Brain pericyte (primary cell): ENCODE data around the gene ECEL1.
"Not testable (repeated sequence)": the region's sequence is repeated elsewhere in the genome, so short reads cannot be mapped to it uniquely, and the experiment has no call there.

Experiments
- DNase-seq: peaks from one replicate; pipeline ENCODE4 v3.0.0-alpha.2; 2012; ENCODE audit warnings: low read depth, low spot score

ECEL1 gene

DNA sequence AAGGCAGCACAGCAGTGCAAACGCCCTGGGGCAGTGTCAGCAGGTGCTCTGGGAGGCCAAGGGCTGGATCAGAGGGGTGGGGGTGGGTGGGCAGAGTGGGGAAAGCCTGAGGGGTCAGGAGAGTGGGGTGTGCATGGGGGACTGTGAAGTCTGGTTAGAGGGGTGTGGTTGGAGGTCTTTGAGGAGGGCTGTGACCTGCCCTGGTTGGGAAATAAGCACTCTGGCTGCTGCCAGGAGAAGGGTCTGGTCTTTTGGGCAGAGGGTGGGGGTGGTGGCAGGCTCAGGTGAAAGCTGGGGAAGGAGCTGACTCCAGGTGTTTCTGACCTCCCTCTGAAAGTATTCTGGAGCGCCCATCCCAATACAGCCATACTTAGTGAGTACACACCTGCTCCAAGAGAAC is 27.5 kb downstream of the ECEL1 start:
- no peak for DNase-seq

DNA sequence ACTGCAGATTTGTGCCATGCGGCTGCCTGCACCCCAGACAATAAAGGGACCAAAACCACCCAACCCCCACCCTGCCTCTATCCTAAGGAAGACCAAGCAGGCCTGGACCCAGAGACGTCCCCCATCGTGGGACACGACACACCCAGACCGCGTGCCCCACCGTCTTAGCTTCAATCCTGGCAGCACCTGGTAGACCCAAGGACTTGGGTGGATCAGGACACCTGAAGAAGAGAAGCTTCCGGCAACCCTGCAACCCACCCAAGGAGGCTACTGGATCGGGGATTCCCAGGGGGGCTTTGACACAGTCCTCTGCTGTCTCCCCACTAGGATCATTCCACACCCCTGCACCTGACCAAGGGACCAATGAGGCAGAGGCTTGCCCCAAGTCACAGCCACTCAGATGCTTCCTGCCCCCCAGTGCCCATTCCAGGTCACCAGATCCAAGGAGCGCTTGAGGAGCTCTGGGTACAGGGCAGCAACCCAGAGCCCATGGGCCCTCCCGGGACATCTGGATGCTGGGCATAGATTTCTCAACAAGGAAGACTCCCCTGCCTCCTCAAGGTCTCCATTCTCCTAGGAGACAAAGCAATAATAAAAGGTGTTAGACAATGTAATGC is 28.1 kb downstream of the ECEL1 start:
- no peak for DNase-seq

DNA sequence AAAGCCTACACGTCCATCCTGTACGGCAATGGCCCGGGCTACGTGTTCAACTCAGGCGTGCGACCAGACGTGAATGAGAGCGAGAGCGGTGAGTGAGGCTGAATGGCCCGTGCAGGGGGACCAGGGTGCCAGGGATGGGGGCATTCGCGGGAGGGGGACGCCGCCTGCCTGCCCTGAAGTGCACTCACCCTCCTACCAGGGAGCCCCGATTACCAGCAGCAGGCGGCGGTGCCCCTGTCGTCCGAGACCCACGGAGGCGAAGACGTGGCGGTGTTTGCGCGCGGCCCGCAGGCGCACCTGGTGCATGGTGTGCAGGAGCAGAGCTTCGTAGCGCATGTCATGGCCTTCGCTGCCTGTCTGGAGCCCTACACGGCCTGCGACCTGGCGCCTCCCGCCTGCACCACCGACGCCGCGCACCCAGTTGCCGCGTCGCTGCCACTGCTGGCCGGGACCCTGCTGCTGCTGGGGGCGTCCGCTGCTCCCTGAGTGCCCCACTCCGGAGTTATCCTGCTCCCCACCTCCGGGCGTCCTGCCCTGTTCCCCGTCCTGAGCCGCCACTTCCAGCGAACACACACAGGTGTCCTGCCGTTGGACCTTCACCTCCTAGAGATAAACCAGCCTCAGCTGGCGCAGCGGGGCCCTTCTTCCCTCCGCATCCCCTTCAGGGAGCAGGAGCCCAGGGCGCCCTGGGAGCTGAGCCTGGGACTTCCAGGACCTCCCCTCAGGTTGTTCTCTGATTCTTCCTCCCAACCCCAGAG is 28.8 kb downstream of the ECEL1 start:
- no peak for DNase-seq

- DNase-seq: no peak
Measured at GRCh38 chr2:232458051-232458660, 29.5 kb downstream of the ECEL1 start.

- DNase-seq: no peak
Measured at GRCh38 chr2:232457121-232458011, 30.3 kb downstream of the ECEL1 start.

GRCh38 chr2:232456296-232457120 is 31.1 kb downstream of the ECEL1 start:
- DNase-seq: no peak

GRCh38 chr2:232455426-232456255 is 32.0 kb downstream of the ECEL1 start, which contains the start of gene ALPI:
TSS of gene ALPI (plus strand) at chr2:232456153. CDS start at chr2:232456200, 47 bp downstream.
- no peak for DNase-seq

GRCh38 chr2:232454630-232455029 is 33.0 kb downstream of the ECEL1 start:
- DNase-seq: no peak

DNA sequence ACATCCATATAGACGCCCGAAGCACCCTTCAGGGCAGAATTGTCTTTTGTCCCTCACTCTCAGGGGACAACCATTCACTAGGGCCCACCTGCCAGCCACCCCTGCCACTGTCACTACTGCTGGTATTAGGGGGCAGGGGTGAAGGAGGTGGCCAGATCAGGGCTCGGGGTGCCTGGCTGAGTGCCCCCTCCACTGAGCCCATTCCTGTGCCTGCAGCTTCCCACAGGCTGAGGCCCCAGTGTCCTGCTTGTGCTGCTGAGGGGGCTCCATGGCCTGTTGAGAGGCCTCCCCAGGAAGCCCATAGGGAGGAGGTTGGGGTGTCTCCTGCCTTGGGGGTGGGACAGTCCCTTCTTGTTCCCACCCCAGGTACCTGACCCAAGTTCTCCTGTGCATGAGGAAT is 36.0 kb downstream of the ECEL1 start:
- DNase-seq: not testable (repeated sequence)

- no peak for DNase-seq
Measured at GRCh38 chr2:232449964-232450363, 37.7 kb downstream of the ECEL1 start.

DNA sequence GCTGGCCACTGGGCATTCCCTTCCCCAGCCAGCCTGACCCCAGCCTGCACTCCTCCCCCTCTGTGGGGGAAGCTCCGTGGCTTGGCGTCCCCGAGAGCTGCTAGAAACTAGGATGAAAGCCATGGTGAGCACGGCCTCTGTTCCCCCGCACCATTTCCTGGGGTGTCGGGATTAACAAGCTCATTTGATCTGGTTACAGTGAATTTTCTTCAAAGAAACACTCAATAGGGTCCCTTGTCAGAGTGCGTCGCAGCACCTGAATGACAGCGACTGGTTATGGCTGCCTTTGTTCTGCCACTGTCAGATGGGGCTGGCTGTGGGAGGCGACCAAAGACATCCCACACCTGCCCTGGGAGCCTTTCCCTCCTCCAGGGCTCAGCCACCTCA is 39.3 kb downstream of the ECEL1 start:
- DNase-seq: no peak

- no peak for DNase-seq
Measured at GRCh38 chr2:232447638-232448303, 39.9 kb downstream of the ECEL1 start.

GRCh38 chr2:232447091-232447620 is 40.5 kb downstream of the ECEL1 start:
- DNase-seq: no peak

- DNase-seq: not testable (repeated sequence)
Measured at GRCh38 chr2:232446266-232446777, 41.3 kb downstream of the ECEL1 start.

DNA sequence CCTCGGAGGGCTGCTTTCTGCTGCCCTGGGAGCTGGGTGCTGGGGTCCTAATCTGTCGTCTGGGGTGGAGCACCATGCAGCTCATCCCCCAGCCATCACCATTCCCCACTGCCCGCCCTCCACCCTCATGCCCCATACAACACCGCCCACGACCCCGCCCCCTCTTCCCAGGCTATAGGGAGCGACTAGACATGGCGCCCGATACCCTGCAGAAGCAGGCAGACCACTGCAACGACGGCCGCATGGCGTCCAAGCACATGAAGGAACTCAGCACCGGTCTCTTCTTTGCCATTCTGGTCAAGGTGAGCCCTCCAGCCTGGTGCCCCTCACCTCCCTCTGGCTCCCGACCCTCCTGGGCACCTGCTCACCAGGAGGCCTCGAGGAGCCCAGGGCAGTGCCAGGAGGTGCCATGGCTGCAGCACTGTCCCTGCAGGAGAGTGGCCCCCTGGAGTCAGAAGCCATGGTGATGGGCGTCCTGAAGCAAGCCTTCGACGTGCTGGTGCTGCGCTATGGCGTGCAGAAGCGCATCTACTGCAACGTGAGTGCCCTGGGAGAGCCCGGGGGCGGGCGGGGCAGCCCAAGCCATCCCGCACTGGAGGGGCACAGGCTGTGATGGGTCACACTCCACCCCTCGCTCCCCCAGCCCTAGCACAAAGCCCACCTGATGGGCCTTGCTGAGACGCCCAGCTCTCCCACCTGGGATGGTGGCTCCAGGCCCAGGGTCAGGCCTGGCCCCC is 42.3 kb downstream of the ECEL1 start:
- not testable (repeated sequence) for DNase-seq

DNA sequence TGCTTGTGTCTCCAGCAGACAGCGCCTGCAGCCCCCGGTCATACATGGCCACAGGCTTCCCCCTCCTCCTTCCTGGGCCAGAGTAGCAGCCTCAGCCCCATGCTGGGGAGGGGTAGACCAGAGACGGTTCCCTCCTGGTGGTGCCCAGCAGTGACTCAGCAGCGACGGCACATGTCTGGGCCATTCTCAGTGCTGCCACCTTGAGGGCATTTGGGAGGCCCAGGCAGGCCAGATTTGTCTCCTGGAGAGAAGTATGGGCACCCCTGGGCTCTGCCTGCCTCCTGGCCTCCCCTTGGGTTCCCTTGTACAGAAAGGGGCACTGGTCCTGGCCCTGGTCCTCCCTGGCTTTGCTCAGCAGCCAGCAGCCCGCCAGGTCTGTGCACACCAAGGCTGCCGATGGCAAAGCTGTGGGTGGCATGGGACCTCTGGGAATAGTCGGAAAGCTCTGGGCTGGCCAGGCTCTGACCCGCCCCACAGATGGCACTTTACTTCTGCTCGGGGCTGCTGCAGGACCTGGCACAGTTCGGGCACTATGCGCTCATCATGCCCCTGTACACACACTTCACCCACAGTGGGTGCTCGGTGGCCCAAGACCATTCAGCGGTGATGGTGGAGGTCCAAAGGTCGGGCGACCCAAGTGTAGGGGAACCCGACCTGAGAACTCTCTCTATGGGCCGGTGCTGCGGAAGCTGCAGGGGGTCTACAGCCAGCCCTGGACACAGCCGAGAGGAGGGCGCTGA is 43.1 kb downstream of the ECEL1 start:
- no peak for DNase-seq

GRCh38 chr2:232443669-232444408 is 43.8 kb downstream of the ECEL1 start:
- not testable (repeated sequence) for DNase-seq
